SH-SY5Y (cell line): ENCODE measurements around the gene CHRM2.

Experiments used
- GATA2 ChIP-seq: IDR thresholded peaks from 2 replicates; pipeline ENCODE4 v1.6.1; 2011; ENCODE audit warnings: mild to moderate bottlenecking, low read depth, low read length
- GATA3 ChIP-seq: IDR thresholded peaks from 2 replicates; pipeline ENCODE4 v1.6.1; 2011; ENCODE audit warnings: low read depth, mild to moderate bottlenecking, low read length, moderate library complexity

GRCh38 chr7:136937436-136937835 is 69.0 kb downstream of the CHRM2 start:
- TF ChIP-seq GATA3 (no peak), GATA2 (no peak)
